B cell (primary cell): ENCODE measurements around the gene CNPPD1. TPM values are rescaled to one million over a fixed set of nuclear protein-coding genes. Genes with fewer than 3 reads are reported as not detected.
A peak's percentile ranks its signal among the peaks of the same experiment; 100 is the strongest.

Experiments used
- ATAC-seq: fragments of 200-7000 bp; cut with Tn5 transposase; one replicate; pipeline ENCODE4 v1.10.0; 2021; ENCODE audit warnings: low read depth, mild to moderate bottlenecking, moderate number of reproducible peaks, moderate library complexity
- CTCF ChIA-PET: fragments of 350-600 bp; sonication (Branson Sonifier 250); formaldehyde crosslinking; loops from one replicate; lab custom pipeline; 2021; ENCODE audit warnings: antibody characterized with exemption, inconsistent platforms; lab: Charles Lee
- POLR2A ChIA-PET: fragments of 350-600 bp; sonication (Branson Sonifier 250); formaldehyde crosslinking; loops from one replicate; lab custom pipeline; 2021; ENCODE audit warnings: antibody characterized with exemption; lab: Charles Lee
- DNase-seq: peaks from one replicate; pipeline ENCODE4 v3.0.0; 2013
- H2AFZ ChIP-seq: 2 replicates; pipeline ENCODE4 v1.6.1; 2012; ENCODE audit warnings: mild to moderate bottlenecking, low read depth, low read length; ENCODE audit not compliant: insufficient read depth, poor library complexity, severe bottlenecking
- H3K27ac ChIP-seq, 2 donors: 1 replicate in 1 of 2; 2 replicates in 1 of 2; pipeline ENCODE4 v1.5.1; 2012 to 2013; ENCODE audit warnings: low read length in 2 of 2, mild to moderate bottlenecking in 2 of 2, moderate library complexity in 1 of 2
- H3K27me3 ChIP-seq, 4 experiments: fragments of 200-600 bp in 1 of 4; sonication (generic) in 1 of 4; replicated peaks in 1 of 4; 1 replicate in 2 of 4; 2 replicates in 2 of 4; pipeline versions ENCODE4 v1.6.1 to v1.7.0; 2013 to 2016; ENCODE audit warnings: low read length in 3 of 4, mild to moderate bottlenecking in 2 of 4, mixed read lengths in 1 of 4, moderate library complexity in 1 of 4; ENCODE audit not compliant: insufficient read depth in 4 of 4, control insufficient read depth in 3 of 4; ENCODE audit errors: control extremely low read depth in 1 of 4
- H3K36me3 ChIP-seq, 2 experiments: replicated peaks in 1 of 2; 1 replicate in 1 of 2; 2 replicates in 1 of 2; pipeline versions ENCODE4 v1.6.1 to v1.7.1; 2013; ENCODE audit warnings: low read length in 1 of 2; ENCODE audit not compliant: insufficient read depth in 2 of 2, control insufficient read depth in 1 of 2; ENCODE audit errors: control extremely low read depth in 1 of 2, extremely low read depth in 1 of 2
- H3K4me1 ChIP-seq, 2 donors: fragments of 200-600 bp in 1 of 2; sonication (generic) in 1 of 2; 1 replicate in 1 of 2; 2 replicates in 1 of 2; pipeline versions ENCODE4 v1.5.1 to v1.6.1; 2013 to 2017; ENCODE audit warnings: low read length in 2 of 2; ENCODE audit not compliant: control insufficient read depth in 2 of 2, insufficient read depth in 2 of 2
- H3K4me2 ChIP-seq: replicated peaks from 2 replicates; pipeline ENCODE3; 2012; ENCODE audit warnings: mild to moderate bottlenecking, low read depth, low read length; ENCODE audit not compliant: poor library complexity, severe bottlenecking
- H3K4me3 ChIP-seq, 5 experiments: fragments of 200-600 bp in 1 of 5; sonication (generic) in 1 of 5; 1 replicate in 3 of 5; 2 replicates in 2 of 5; pipeline versions ENCODE4 v1.5.1 to v1.7.0; 2011 to 2016; ENCODE audit warnings: low read length in 4 of 5, mild to moderate bottlenecking in 4 of 5, low read depth in 2 of 5, control low read depth in 1 of 5, moderate library complexity in 1 of 5; ENCODE audit not compliant: insufficient read depth in 1 of 5; ENCODE audit errors: control extremely low read depth in 1 of 5, extremely low read depth in 1 of 5
- H3K79me2 ChIP-seq: fragments of 200-600 bp; sonication (generic); one replicate; pipeline ENCODE4 v1.6.0; 2016; ENCODE audit warnings: low read length; ENCODE audit not compliant: control insufficient read depth, insufficient read depth
- H3K9ac ChIP-seq: fragments of 200-600 bp; sonication (generic); 2 replicates; pipeline ENCODE4 v1.6.1; 2017; ENCODE audit warnings: mild to moderate bottlenecking, low read length, moderate library complexity
- H3K9me3 ChIP-seq, 3 donors: one replicate each; pipeline versions ENCODE4 v1.6.1 to v1.7.1; 2013; ENCODE audit warnings: low read length in 2 of 3; ENCODE audit not compliant: control insufficient read depth in 2 of 3, insufficient read depth in 1 of 3; ENCODE audit errors: control extremely low read depth in 1 of 3
- H4K20me1 ChIP-seq: 2 replicates; pipeline ENCODE4 v1.6.0; 2012; ENCODE audit warnings: mild to moderate bottlenecking, low read length; ENCODE audit not compliant: insufficient read depth, control insufficient read depth, poor library complexity, severe bottlenecking
- H3K27ac Mint-ChIP-seq: one replicate; pipeline ENCODE4 v1.8.0; 2021; ENCODE audit warnings: mixed read lengths
- H3K27me3 Mint-ChIP-seq: one replicate; pipeline ENCODE4 v1.8.0; 2021; ENCODE audit warnings: mixed read lengths
- H3K4me1 Mint-ChIP-seq: one replicate; pipeline ENCODE4 v1.8.0; 2021; ENCODE audit warnings: mixed read lengths
- H3K4me3 Mint-ChIP-seq: one replicate; pipeline ENCODE4 v1.8.0; 2021; ENCODE audit warnings: mixed read lengths
- H3K9me3 Mint-ChIP-seq: one replicate; pipeline ENCODE4 v1.8.0; 2022; ENCODE audit warnings: mixed read lengths; ENCODE audit not compliant: insufficient read depth
- CTCF ChIP-seq: fragments of 200-600 bp; IDR thresholded peaks from one replicate; pipeline ENCODE4 v1.8.0; 2022; ENCODE audit warnings: antibody characterized with exemption, mild to moderate bottlenecking
- EZH2 ChIP-seq: IDR thresholded peaks from 2 replicates; pipeline ENCODE4 v1.6.1; 2012; ENCODE audit warnings: borderline replicate concordance, low read depth, mild to moderate bottlenecking, moderate library complexity, low read length; ENCODE audit not compliant: insufficient read depth, poor library complexity, severe bottlenecking
- WGBS: methylation state at CpG from one replicate; pipeline ENCODE4 v1.1.5; 2013; ENCODE audit warnings: missing lambda C conversion rate; ENCODE audit not compliant: insufficient coverage; 5-methylcytosine and 5-hydroxymethylcytosine counted together
- intact Hi-C: fragments of 100-400 bp; cut with micrococcal nuclease; formaldehyde crosslinking; loops from one replicate; pipeline ENCODE4 v1.10.0; 2022
- polyA plus RNA-seq: library from polyadenylated mRNA; depleted of rRNA; stranded (reverse); fragments of >200 nt; gene quantifications from 2 replicates; pipeline ENCODE4 v1.2.3, GENCODE V29; 2012
- total RNA-seq, 2 donors: library from RNA; stranded (reverse); fragments of 120-200 nt in 1 of 2; gene quantifications; 1 replicate in 1 of 2; 2 replicates in 1 of 2; pipeline versions ENCODE4 v1.2.3 to v1.2.4, GENCODE V29; 2013 to 2022

CNPPD1 gene
- total and polyA plus RNA-seq, 2 donors (not counting 1 experiment from before 2014, with no cell fraction given) = 150 to 159 TPM

- no peaks in the 10 kb centered on the region for H3K9me3 ChIP-seq
- TF ChIP-seq EZH2 = no peak
- TF ChIP-seq CTCF = no peak
- H3K27ac ChIP-seq = no peak overlapping the region
- no peaks in the 10 kb centered on the region for H3K27me3 ChIP-seq
- peaks cover 7 to 24% of the 10 kb centered on the region in 2 experiments for H3K36me3 ChIP-seq
- Mint-ChIP-seq H3K9me3 (no peaks in the 10 kb centered on the region), H3K4me1 (peaks cover 28% of the 10 kb centered on the region), H3K27ac (peak overlapping the region; percentile 46), H3K27me3 (no peaks in the 10 kb centered on the region), H3K4me3 (no peak overlapping the region)
- H2AFZ ChIP-seq = no peak overlapping the region
- no peak for DNase-seq
- intact Hi-C loops = no loop called here
- H3K4me1 ChIP-seq = peaks cover 16 to 23% of the 10 kb centered on the region in 2 donors
- ChIA-PET POLR2A (no interaction called here), CTCF (interaction anchor here (0.7 to 7.3 kb wide), 5 partner anchors 18 to 85 kb away, joined by 3 to 65 read pairs (median 52); partner anchors contain the start of genes CNPPD1, NHEJ1 and SLC23A3)
- peaks cover 6% of the 10 kb centered on the region for H3K79me2 ChIP-seq
- H3K9ac ChIP-seq = no peak overlapping the region
- H3K4me3 ChIP-seq = no peak overlapping the region
- WGBS = 58% methylated on average over 11 of the region's 18 CpGs
- H3K4me2 ChIP-seq = no peak overlapping the region
- no peak for ATAC-seq
- peaks cover 14% of the 10 kb centered on the region for H4K20me1 ChIP-seq
Measured at GRCh38 chr2:219209236-219210195, 32.8 kb upstream of the CNPPD1 start.
